Spleen (tissue), 11 donors: ENCODE data around the gene PRPF19. TPM values are rescaled to one million over a fixed set of nuclear protein-coding genes. Genes with fewer than 3 reads are reported as not detected.

Experiments
- DNase-seq: peaks from one replicate; pipeline ENCODE4 v3.0.0-alpha.2; 2020
- H3K27ac ChIP-seq, 8 donors: fragments of 200-600 bp; sonication (generic) in 7 of 8; 1 replicate in 4 of 8; 2 replicates in 4 of 8; pipeline versions ENCODE4 v1.5.0 to v1.8.0; 2016 to 2021; ENCODE audit warnings: inconsistent platforms in 4 of 8, mild to moderate bottlenecking in 4 of 8, moderate library complexity in 1 of 8
- H3K27me3 ChIP-seq, 7 donors: fragments of 200-600 bp; sonication (generic) in 6 of 7; replicated peaks in 1 of 7; 1 replicate in 4 of 7; 2 replicates in 3 of 7; pipeline versions ENCODE4 v1.5.0 to v1.8.0; 2016 to 2021; ENCODE audit warnings: inconsistent platforms in 3 of 7, mild to moderate bottlenecking in 1 of 7
- H3K36me3 ChIP-seq, 6 donors: fragments of 200-600 bp; sonication (generic) in 5 of 6; 1 replicate in 4 of 6; 2 replicates in 2 of 6; pipeline versions ENCODE4 v1.5.0 to v1.8.0; 2016 to 2021; ENCODE audit warnings: inconsistent platforms in 2 of 6
- H3K4me1 ChIP-seq, 6 donors: fragments of 200-600 bp; sonication (generic) in 5 of 6; 1 replicate in 3 of 6; 2 replicates in 3 of 6; pipeline versions ENCODE4 v1.5.0 to v1.8.0; 2016 to 2021; ENCODE audit warnings: inconsistent platforms in 3 of 6
- H3K4me3 ChIP-seq, 8 donors: fragments of 200-600 bp; sonication (generic) in 7 of 8; 1 replicate in 4 of 8; 2 replicates in 4 of 8; pipeline versions ENCODE4 v1.5.0 to v1.8.0; 2016 to 2021; ENCODE audit warnings: inconsistent platforms in 4 of 8, mild to moderate bottlenecking in 4 of 8, moderate library complexity in 2 of 8
- H3K9me3 ChIP-seq, 8 donors: fragments of 200-600 bp; sonication (generic) in 7 of 8; 1 replicate in 4 of 8; 2 replicates in 4 of 8; pipeline versions ENCODE4 v1.5.0 to v1.8.0; 2016 to 2021; ENCODE audit warnings: inconsistent platforms in 4 of 8
- CTCF ChIP-seq, 11 experiments: fragments of 200-600 bp in 7 of 11; fragments of 450-650 bp in 4 of 11; sonication (generic) in 4 of 11; IDR thresholded peaks in 8 of 11; conservative IDR thresholded peaks in 3 of 11; 1 replicate in 7 of 11; 2 replicates in 4 of 11; pipeline versions ENCODE4 v1.4.0 to v1.8.0; 2016 to 2021; ENCODE audit warnings: antibody characterized with exemption in 11 of 11, inconsistent platforms in 4 of 11, mild to moderate bottlenecking in 1 of 11
- POLR2A ChIP-seq, 3 donors: fragments of 450-650 bp; IDR thresholded peaks; one replicate each; pipeline ENCODE4 v1.5.1; 2017; ENCODE audit warnings: antibody characterized with exemption in 3 of 3, mild to moderate bottlenecking in 1 of 3
- POLR2AphosphoS5 ChIP-seq, 3 donors: sonication (generic); formaldehyde crosslinking; IDR thresholded peaks; one replicate each; pipeline ENCODE4 v1.5.1; 2017; ENCODE audit warnings: antibody characterized with exemption in 3 of 3
- WGBS, 5 donors: extraction: QIAGEN DNeasy Blood & Tissue Kit in 3 of 5; methylation state at CpG; one replicate each; pipeline versions ENCODE4 v1.1.5 to v1.1.7; 2013 to 2018; 5-methylcytosine and 5-hydroxymethylcytosine counted together
- intact Hi-C: fragments of 100-400 bp; cut with DNase I; formaldehyde crosslinking; loops from one replicate; pipeline ENCODE4 v1.15.0; 2023; ENCODE audit warnings: low total_unique reads
- polyA plus RNA-seq, 3 donors: library from polyadenylated mRNA; stranded (reverse); fragments of 200-250 nt; gene quantifications; one replicate each; pipeline ENCODE4 v1.2.1, GENCODE V29; 2013
- total RNA-seq, 7 donors: library from RNA; depleted of rRNA in 3 of 7; stranded (reverse); fragments of >200 nt in 3 of 7; fragmentation: NEBNext Ultra II Directional in 4 of 7; extraction: Animal tissue kit (Norgen Biotek cat#: 25700) in 4 of 7; gene quantifications; one replicate each; pipeline versions ENCODE4 v1.1.0 to v1.2.1, GENCODE V29; 2016 to 2021
- donor health status: healthy with polysubstance abuse.
- donor health status: DM: no; HTN: no; CAD: no; lungs with moderate emphysema.
- donor health status: DM: no; HTN: no; CAD: no.
- donor health status: Bipolar disorder and iron deficiency.
- donor health status: healthy.
- donor health status: DM: no; HTN: no; CAD: no.
- donor health status: DM: yes; HTN: yes; CAD: no.

PRPF19 gene
- total and polyA plus RNA-seq, 10 donors, result 58.7 to 81.1 (median 70.1) TPM

- H3K9me3 ChIP-seq, result no peaks in the 10 kb centered on the region
- DNase-seq, result peak; percentile 59
- H3K4me3 ChIP-seq, result no peak overlapping the region
- H3K27ac ChIP-seq, result no peak overlapping the region
- TF ChIP-seq CTCF (IDR thresholded peaks at IDR 0.05 in 8 of 11, conservative IDR thresholded peaks at IDR 0.05 in 3 of 11) (no peak), POLR2A (IDR thresholded peaks at IDR 0.05) (no peak), POLR2AphosphoS5 (IDR thresholded peaks at IDR 0.05) (no peak)
- peaks cover 0 to 38% (median 28%) of the 10 kb centered on the region in 6 donors for H3K36me3 ChIP-seq
- peaks cover 0 to 12% (median 4%) of the 10 kb centered on the region in 6 donors for H3K4me1 ChIP-seq
- 50 to 65% (median 56%) methylated on average over 7 to 8 of the region's 8 CpGs for WGBS, 5 donors
- intact Hi-C loops, result no loop called here
- no peaks in the 10 kb centered on the region for H3K27me3 ChIP-seq
Measured at GRCh38 chr11:60854847-60855725, 51.3 kb downstream of the PRPF19 start.

- peak; percentile 7 for DNase-seq
- intact Hi-C loops, result no loop called here
- Histone ChIP-seq H3K9me3 (no peaks in the 10 kb centered on the region), H3K36me3 (peaks cover 0 to 46% (median 36%) of the 10 kb centered on the region in 6 donors), H3K27ac (no peak overlapping the region), H3K27me3 (no peaks in the 10 kb centered on the region), H3K4me3 (no peak overlapping the region), H3K4me1 (peaks cover 0 to 12% (median 4%) of the 10 kb centered on the region in 6 donors)
- 39 to 53% (median 45%) methylated on average over 6 to 8 of the region's 8 CpGs for WGBS, 5 donors
- no peak for TF ChIP-seq POLR2AphosphoS5 (IDR thresholded peaks at IDR 0.05)
- TF ChIP-seq POLR2A (IDR thresholded peaks at IDR 0.05), result no peak
- TF ChIP-seq CTCF (IDR thresholded peaks at IDR 0.05 in 8 of 11, conservative IDR thresholded peaks at IDR 0.05 in 3 of 11), result no peak
Measured at GRCh38 chr11:60854140-60854846, 52.1 kb downstream of the PRPF19 start.

- Histone ChIP-seq H3K36me3 (peaks cover 0 to 56% (median 47%) of the 10 kb centered on the region in 6 donors), H3K4me3 (no peak overlapping the region), H3K4me1 (peaks cover 0 to 10% (median 1%) of the 10 kb centered on the region in 6 donors), H3K27me3 (no peaks in the 10 kb centered on the region), H3K9me3 (no peaks in the 10 kb centered on the region), H3K27ac (no peak overlapping the region)
- intact Hi-C loops, result no loop called here
- 91 to 95% (median 92%) methylated on average over 58 to 68 of the region's 68 CpGs for WGBS, 5 donors
- TF ChIP-seq POLR2AphosphoS5 (IDR thresholded peaks at IDR 0.05) (peak in 1 of 3 donors; percentile 30), POLR2A (IDR thresholded peaks at IDR 0.05) (no peak), CTCF (IDR thresholded peaks at IDR 0.05 in 8 of 11, conservative IDR thresholded peaks at IDR 0.05 in 3 of 11) (no peak)
- no peak for DNase-seq
Measured at GRCh38 chr11:60852982-60853950, 53.1 kb downstream of the PRPF19 start.
